H1 (cell line): ENCODE data around the gene PRSS22. TPM values are rescaled to one million over a fixed set of nuclear protein-coding genes. Genes with fewer than 3 reads are reported as not detected.

ENCODE experiments used
- CTCF ChIA-PET: fragments of 300-600 bp; sonication (Branson Sonifier 250); formaldehyde crosslinking; loops from one replicate; lab custom pipeline; 2021; ENCODE audit not compliant: partially characterized antibody; lab: Charles Lee
- POLR2A ChIA-PET: fragments of 300-600 bp; sonication (Branson Sonifier 250); formaldehyde crosslinking; loops from one replicate; lab custom pipeline; 2021; ENCODE audit warnings: inconsistent platforms; ENCODE audit not compliant: partially characterized antibody; lab: Charles Lee
- DNase-seq, 2 experiments: peaks; one replicate each; pipeline versions ENCODE4 v3.0.0 to v3.0.0-alpha.2; 2010 to 2022; ENCODE audit warnings: low spot score in 2 of 2, low read depth in 1 of 2, mixed read lengths in 1 of 2
- FAIRE-seq: peaks from 2 replicates; lab custom pipeline; 2011; peaks lifted over from hg19 to GRCh38; lab: Jason Lieb, UNC
- H2AFZ ChIP-seq: 2 replicates; pipeline ENCODE4 v1.8.1; 2012; ENCODE audit warnings: low read length, inconsistent platforms
- H2AK5ac ChIP-seq: 2 replicates; pipeline ENCODE4 v1.6.1; 2013; ENCODE audit warnings: low read depth, low read length
- H2BK120ac ChIP-seq: replicated peaks from 2 replicates; pipeline ENCODE3; 2013; ENCODE audit warnings: low read depth, low read length, inconsistent platforms
- H2BK12ac ChIP-seq: 2 replicates; pipeline ENCODE4 v1.6.1; 2013; ENCODE audit warnings: low read depth, low read length
- H2BK15ac ChIP-seq: 2 replicates; pipeline ENCODE4 v1.6.1; 2013; ENCODE audit warnings: low read length
- H2BK20ac ChIP-seq: 2 replicates; pipeline ENCODE4 v1.6.1; 2013; ENCODE audit warnings: low read length
- H2BK5ac ChIP-seq: 2 replicates; pipeline ENCODE4 v1.6.1; 2013; ENCODE audit warnings: low read depth, low read length
- H3K14ac ChIP-seq: 2 replicates; pipeline ENCODE4 v1.6.1; 2013; ENCODE audit warnings: inconsistent platforms; ENCODE audit not compliant: insufficient read length
- H3K18ac ChIP-seq: 2 replicates; pipeline ENCODE4 v1.6.1; 2013; ENCODE audit warnings: low read length; ENCODE audit errors: extremely low read depth
- H3K23ac ChIP-seq: 2 replicates; pipeline ENCODE4 v1.6.1; 2013; ENCODE audit warnings: inconsistent platforms; ENCODE audit not compliant: insufficient read length
- H3K23me2 ChIP-seq: 2 replicates; pipeline ENCODE4 v1.6.1; 2013; ENCODE audit warnings: low read depth, low read length
- H3K27ac ChIP-seq: 2 replicates; pipeline ENCODE4 v1.6.1; 2011; ENCODE audit warnings: low read depth, low read length, inconsistent platforms
- H3K27me3 ChIP-seq, 4 experiments: replicated peaks in 1 of 4; 1 replicate in 1 of 4; 2 replicates in 3 of 4; pipeline versions ENCODE4 v1.6.1 to v1.8.1; 2011 to 2013; ENCODE audit warnings: low read length in 3 of 4, mild to moderate bottlenecking in 3 of 4, inconsistent platforms in 2 of 4, mixed read lengths in 2 of 4, moderate library complexity in 1 of 4; ENCODE audit not compliant: control insufficient read depth in 3 of 4, insufficient read depth in 3 of 4; ENCODE audit errors: extremely low read depth in 1 of 4
- H3K36me3 ChIP-seq, 4 experiments: 2 replicates each; pipeline versions ENCODE4 v1.6.1 to v1.8.1; 2011 to 2013; ENCODE audit warnings: mild to moderate bottlenecking in 4 of 4, low read length in 3 of 4, moderate library complexity in 2 of 4, control low read depth in 1 of 4, inconsistent platforms in 1 of 4; ENCODE audit not compliant: insufficient read depth in 4 of 4, control insufficient read depth in 2 of 4
- H3K4ac ChIP-seq: replicated peaks from 2 replicates; pipeline ENCODE3; 2013; ENCODE audit warnings: low read length, low read depth, mixed read lengths, inconsistent platforms; ENCODE audit not compliant: insufficient read length
- H3K4me1 ChIP-seq, 4 experiments: replicated peaks in 1 of 4; 1 replicate in 1 of 4; 2 replicates in 3 of 4; pipeline versions ENCODE4 v1.6.1 to v1.8.1; 2011 to 2013; ENCODE audit warnings: low read length in 3 of 4, inconsistent platforms in 2 of 4, mixed read lengths in 1 of 4; ENCODE audit not compliant: insufficient read depth in 4 of 4, control insufficient read depth in 3 of 4
- H3K4me2 ChIP-seq, 2 experiments: 2 replicates each; pipeline versions ENCODE4 v1.6.1 to v1.8.1; 2011 to 2013; ENCODE audit warnings: low read depth in 2 of 2, low read length in 2 of 2, control low read depth in 1 of 2, inconsistent platforms in 1 of 2, mild to moderate bottlenecking in 1 of 2; ENCODE audit not compliant: insufficient read depth in 1 of 2
- H3K4me3 ChIP-seq, 4 experiments: fragments of 200-600, 300-600 bp in 1 of 4; sonication (generic), shearing (Covaris generic), sonication (Bioruptor Twin) in 1 of 4; 2 replicates each; pipeline versions ENCODE4 v1.5.1 to v1.8.1; 2011 to 2016; ENCODE audit warnings: low read length in 4 of 4, low read depth in 3 of 4, control low read depth in 2 of 4, inconsistent platforms in 2 of 4, mild to moderate bottlenecking in 2 of 4, mixed read lengths in 1 of 4, moderate library complexity in 1 of 4; ENCODE audit not compliant: insufficient read depth in 2 of 4; ENCODE audit errors: extremely low read depth in 1 of 4
- H3K56ac ChIP-seq: replicated peaks from 2 replicates; pipeline ENCODE3; 2013; ENCODE audit warnings: low read depth, mild to moderate bottlenecking, mixed read lengths, low read length, inconsistent platforms; ENCODE audit not compliant: insufficient read length
- H3K79me1 ChIP-seq: 2 replicates; pipeline ENCODE4 v1.6.1; 2013; ENCODE audit warnings: low read depth, low read length, control low read depth
- H3K79me2 ChIP-seq, 2 experiments: 2 replicates each; pipeline versions ENCODE4 v1.6.1 to v1.8.1; 2012 to 2013; ENCODE audit warnings: low read length in 2 of 2, mild to moderate bottlenecking in 2 of 2, inconsistent platforms in 1 of 2; ENCODE audit not compliant: insufficient read depth in 2 of 2, control insufficient read depth in 1 of 2
- H3K9ac ChIP-seq, 4 experiments: replicated peaks in 1 of 4; 1 replicate in 1 of 4; 2 replicates in 3 of 4; pipeline versions ENCODE4 v1.6.1 to v1.8.1; 2011 to 2013; ENCODE audit warnings: low read depth in 3 of 4, low read length in 3 of 4, control low read depth in 2 of 4, mild to moderate bottlenecking in 2 of 4, moderate library complexity in 2 of 4, inconsistent platforms in 1 of 4; ENCODE audit errors: extremely low read depth in 1 of 4
- H3K9me3 ChIP-seq, 2 experiments: 2 replicates each; pipeline versions ENCODE4 v1.6.1 to v1.8.1; 2012 to 2013; ENCODE audit warnings: mild to moderate bottlenecking in 2 of 2, moderate library complexity in 2 of 2, control low read depth in 1 of 2, inconsistent platforms in 1 of 2, low read depth in 1 of 2, low read length in 1 of 2, mixed read lengths in 1 of 2; ENCODE audit not compliant: insufficient read depth in 2 of 2
- H4K20me1 ChIP-seq, 2 experiments: replicated peaks in 1 of 2; 2 replicates each; pipeline versions ENCODE3 to v1.8.1; 2011 to 2013; ENCODE audit warnings: inconsistent platforms in 2 of 2, low read length in 2 of 2, mild to moderate bottlenecking in 1 of 2; ENCODE audit not compliant: insufficient read depth in 2 of 2, control insufficient read depth in 1 of 2
- H4K5ac ChIP-seq: 2 replicates; pipeline ENCODE4 v1.6.1; 2013; ENCODE audit warnings: low read length, low read depth, mixed read lengths, inconsistent platforms; ENCODE audit not compliant: insufficient read length
- H4K8ac ChIP-seq: 2 replicates; pipeline ENCODE4 v1.8.0; 2013; ENCODE audit warnings: mild to moderate bottlenecking, moderate library complexity, low read length, inconsistent platforms; ENCODE audit not compliant: insufficient read depth; ENCODE audit errors: extremely low read depth
- H4K91ac ChIP-seq: replicated peaks from 2 replicates; pipeline ENCODE3; 2013; ENCODE audit warnings: low read length, mixed read lengths, inconsistent platforms; ENCODE audit not compliant: insufficient read length
- CBX5 ChIP-seq: fragments of 300-800, 300-1000 bp; sonication (generic); IDR thresholded peaks from 2 replicates; pipeline ENCODE4 v1.7.1; 2016; ENCODE audit warnings: antibody characterized with exemption, low read length, low read depth
- EP300 ChIP-seq, 2 experiments: IDR thresholded peaks; 1 replicate in 1 of 2; 2 replicates in 1 of 2; pipeline ENCODE4 v1.6.1; 2011 to 2012; ENCODE audit warnings: low read depth in 2 of 2, low read length in 2 of 2, mild to moderate bottlenecking in 2 of 2, borderline replicate concordance in 1 of 2, inconsistent platforms in 1 of 2, moderate library complexity in 1 of 2
- FOSL1 ChIP-seq: IDR thresholded peaks from 2 replicates; pipeline ENCODE4 v1.6.1; 2011; ENCODE audit warnings: mild to moderate bottlenecking, low read depth, low read length, moderate library complexity; ENCODE audit not compliant: insufficient read depth
- GTF2F1 ChIP-seq: IDR thresholded peaks from 2 replicates; pipeline ENCODE4 v1.6.1; 2012; ENCODE audit warnings: low read depth, low read length, improper control_type of control experiment, borderline replicate concordance
- KDM4A ChIP-seq: IDR thresholded peaks from one replicate; pipeline ENCODE4 v1.7.1; 2012; ENCODE audit warnings: low read depth, mild to moderate bottlenecking, moderate library complexity, low read length, inconsistent platforms; ENCODE audit not compliant: severe bottlenecking
- POU5F1 ChIP-seq: IDR thresholded peaks from 2 replicates; pipeline ENCODE4 v1.6.1; 2011; ENCODE audit warnings: low read depth, mild to moderate bottlenecking, low read length, moderate library complexity
- SP4 ChIP-seq: IDR thresholded peaks from 2 replicates; pipeline ENCODE4 v1.6.1; 2012; ENCODE audit warnings: low read length, inconsistent platforms
- TCF12 ChIP-seq: IDR thresholded peaks from 2 replicates; pipeline ENCODE4 v1.6.1; 2011; ENCODE audit warnings: low read depth, mild to moderate bottlenecking, low read length
- WGBS, 2 experiments: shearing (Covaris generic) in 1 of 2; methylation state at CpG; one replicate each; pipeline versions ENCODE4 v1.1.6 to v1.1.7; 2013 to 2015; ENCODE audit warnings: low lambda C conversion rate in 2 of 2, mixed read lengths in 2 of 2, inconsistent platforms in 1 of 2, low coverage in 1 of 2, missing lambda C conversion rate in 1 of 2; ENCODE audit not compliant: insufficient replicate concordance in 2 of 2, insufficient coverage in 1 of 2, insufficient read length in 1 of 2; ENCODE audit errors: extremely low coverage in 1 of 2, missing lambda C conversion rate in 1 of 2; 5-methylcytosine and 5-hydroxymethylcytosine counted together
- polyA plus RNA-seq, 7 experiments: library from polyadenylated mRNA; depleted of rRNA in 3 of 7; stranded (reverse) in 5 of 7; unstranded in 2 of 7; fragments of >200 nt in 5 of 7; fragments of 200-250 nt in 2 of 7; gene quantifications; 1 replicate in 5 of 7; 2 replicates in 1 of 7; 4 replicates in 1 of 7; pipeline versions ENCODE4 v1.2.1 to v1.2.3, GENCODE V29; 2011 to 2013; ENCODE audit warnings: missing spikeins in 2 of 7, mixed read lengths in 2 of 7
- total RNA-seq: library from RNA; stranded (reverse); fragmentation: NEBNext Ultra II Directional; extraction: Animal tissue kit (Norgen Biotek cat#: 25700); gene quantifications from 2 replicates; pipeline ENCODE4 v1.2.1, GENCODE V29; 2021
- TF ChIP-seq, protein P1 (sequence below): IDR thresholded peaks from 2 replicates; pipeline ENCODE4 v1.6.1; 2012; ENCODE audit warnings: inconsistent platforms
- TF ChIP-seq, protein P2 (sequence below), 3 experiments: IDR thresholded peaks; 1 replicate in 2 of 3; 2 replicates in 1 of 3; pipeline versions ENCODE4 v1.5.1 to v1.6.1; 2011; ENCODE audit warnings: low read length in 3 of 3, mild to moderate bottlenecking in 3 of 3, inconsistent platforms in 2 of 3, low read depth in 1 of 3, moderate library complexity in 1 of 3; ENCODE audit not compliant: insufficient read depth in 1 of 3; ENCODE audit errors: control extremely low read depth in 1 of 3

PRSS22 gene
- total and polyA plus RNA-seq, 2 of the 8 experiments (the other 6 are each of a cell fraction or from before 2014, with no cell fraction given) = 4.0 to 4.4 TPM

DNA sequence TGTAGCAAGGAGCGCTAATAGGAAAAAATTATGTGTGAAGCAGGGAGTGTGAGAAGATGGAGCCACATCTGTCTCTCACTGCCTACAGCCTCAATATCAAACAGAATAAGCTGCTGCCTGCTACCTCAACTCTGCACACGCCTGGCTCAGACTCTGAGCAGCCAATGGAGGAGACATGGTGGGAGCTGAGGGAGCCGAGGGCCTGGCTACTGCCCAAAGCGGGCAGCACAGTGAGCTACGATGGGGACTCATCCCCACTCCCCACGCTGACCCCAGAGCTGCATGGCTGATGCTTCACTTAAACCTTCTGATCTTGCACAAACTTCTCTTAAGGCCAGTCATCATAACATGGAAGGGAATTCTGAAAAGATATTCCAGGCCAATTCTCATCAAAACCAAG lies 14.0 kb upstream of the PRSS22 start:
- Histone ChIP-seq H4K91ac (no peak overlapping the region), H3K36me3 (no peaks in the 10 kb centered on the region), H3K23ac (no peak overlapping the region), H3K9me3 (no peaks in the 10 kb centered on the region), H3K4me3 (no peak overlapping the region), H3K18ac (no peak overlapping the region), H3K4me2 (no peak overlapping the region), H3K4ac (no peak overlapping the region), H3K56ac (no peak overlapping the region), H3K79me2 (no peaks in the 10 kb centered on the region), H4K5ac (no peak overlapping the region), H2AK5ac (no peak overlapping the region), H2BK120ac (no peak overlapping the region), H3K79me1 (no peaks in the 10 kb centered on the region), H2BK12ac (no peak overlapping the region), H2BK5ac (no peak overlapping the region), H3K9ac (no peak overlapping the region), H3K14ac (no peak overlapping the region), H4K8ac (no peak overlapping the region), H3K27ac (no peak overlapping the region), H4K20me1 (no peaks in the 10 kb centered on the region), H3K27me3 (peaks cover 0 to 9% (median 8%) of the 10 kb centered on the region in 4 experiments; a peak in 4 of 7 replicates), H3K4me1 (no peaks in the 10 kb centered on the region; a peak in 1 of 7 replicates), H3K23me2 (peaks cover 2% of the 10 kb centered on the region; the same call in 1 of the 2 replicates), H2BK15ac (no peak overlapping the region), H2AFZ (no peak overlapping the region), H2BK20ac (no peak overlapping the region)
- 92% methylated on average over 6 of the region's 6 CpGs; no CpG with 5 or more reads in 1 of the 2 experiments for WGBS, 2 experiments
- ChIA-PET CTCF (interaction anchor here (0.7 to 6.5 kb wide), 14 partner anchors 9 to 111 kb away, joined by 3 to 90 read pairs (median 4); partner anchors contain the start of genes FLYWCH1 and PRSS21), POLR2A (no interaction called here)
- DNase-seq = no peak
- FAIRE-seq = no peak
- TF ChIP-seq GTF2F1 (no peak), CBX5 (no peak), POU5F1 (no peak), EP300 (IDR thresholded peaks at IDR 0.05; ENCODE audit: borderline replicate concordance in 1 of 2, low read depth in 2 of 2, low read length in 2 of 2) (no peak), SP4 (no peak), FOSL1 (no peak), TCF12 (no peak), KDM4A (no peak)
- TF ChIP-seq, protein P1, sequence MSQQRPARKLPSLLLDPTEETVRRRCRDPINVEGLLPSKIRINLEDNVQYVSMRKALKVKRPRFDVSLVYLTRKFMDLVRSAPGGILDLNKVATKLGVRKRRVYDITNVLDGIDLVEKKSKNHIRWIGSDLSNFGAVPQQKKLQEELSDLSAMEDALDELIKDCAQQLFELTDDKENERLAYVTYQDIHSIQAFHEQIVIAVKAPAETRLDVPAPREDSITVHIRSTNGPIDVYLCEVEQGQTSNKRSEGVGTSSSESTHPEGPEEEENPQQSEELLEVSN = no peak
- TF ChIP-seq, protein P2, sequence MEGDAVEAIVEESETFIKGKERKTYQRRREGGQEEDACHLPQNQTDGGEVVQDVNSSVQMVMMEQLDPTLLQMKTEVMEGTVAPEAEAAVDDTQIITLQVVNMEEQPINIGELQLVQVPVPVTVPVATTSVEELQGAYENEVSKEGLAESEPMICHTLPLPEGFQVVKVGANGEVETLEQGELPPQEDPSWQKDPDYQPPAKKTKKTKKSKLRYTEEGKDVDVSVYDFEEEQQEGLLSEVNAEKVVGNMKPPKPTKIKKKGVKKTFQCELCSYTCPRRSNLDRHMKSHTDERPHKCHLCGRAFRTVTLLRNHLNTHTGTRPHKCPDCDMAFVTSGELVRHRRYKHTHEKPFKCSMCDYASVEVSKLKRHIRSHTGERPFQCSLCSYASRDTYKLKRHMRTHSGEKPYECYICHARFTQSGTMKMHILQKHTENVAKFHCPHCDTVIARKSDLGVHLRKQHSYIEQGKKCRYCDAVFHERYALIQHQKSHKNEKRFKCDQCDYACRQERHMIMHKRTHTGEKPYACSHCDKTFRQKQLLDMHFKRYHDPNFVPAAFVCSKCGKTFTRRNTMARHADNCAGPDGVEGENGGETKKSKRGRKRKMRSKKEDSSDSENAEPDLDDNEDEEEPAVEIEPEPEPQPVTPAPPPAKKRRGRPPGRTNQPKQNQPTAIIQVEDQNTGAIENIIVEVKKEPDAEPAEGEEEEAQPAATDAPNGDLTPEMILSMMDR (IDR thresholded peaks at IDR 0.05; ENCODE audit: control extremely low read depth in 1 of 3, insufficient read depth in 1 of 3, low read depth in 1 of 3, low read length in 3 of 3) = no peak
